GM19328 (cell line): ENCODE results near the gene MXRA7.

Experiments used
- ATAC-seq: cut with Tn5 transposase; IDR thresholded peaks from one replicate; pipeline ENCODE4 v1.9.1; 2021; ENCODE audit warnings: mild to moderate bottlenecking, moderate library complexity; ENCODE audit not compliant: unreplicated experiment

Gene MXRA7

DNA sequence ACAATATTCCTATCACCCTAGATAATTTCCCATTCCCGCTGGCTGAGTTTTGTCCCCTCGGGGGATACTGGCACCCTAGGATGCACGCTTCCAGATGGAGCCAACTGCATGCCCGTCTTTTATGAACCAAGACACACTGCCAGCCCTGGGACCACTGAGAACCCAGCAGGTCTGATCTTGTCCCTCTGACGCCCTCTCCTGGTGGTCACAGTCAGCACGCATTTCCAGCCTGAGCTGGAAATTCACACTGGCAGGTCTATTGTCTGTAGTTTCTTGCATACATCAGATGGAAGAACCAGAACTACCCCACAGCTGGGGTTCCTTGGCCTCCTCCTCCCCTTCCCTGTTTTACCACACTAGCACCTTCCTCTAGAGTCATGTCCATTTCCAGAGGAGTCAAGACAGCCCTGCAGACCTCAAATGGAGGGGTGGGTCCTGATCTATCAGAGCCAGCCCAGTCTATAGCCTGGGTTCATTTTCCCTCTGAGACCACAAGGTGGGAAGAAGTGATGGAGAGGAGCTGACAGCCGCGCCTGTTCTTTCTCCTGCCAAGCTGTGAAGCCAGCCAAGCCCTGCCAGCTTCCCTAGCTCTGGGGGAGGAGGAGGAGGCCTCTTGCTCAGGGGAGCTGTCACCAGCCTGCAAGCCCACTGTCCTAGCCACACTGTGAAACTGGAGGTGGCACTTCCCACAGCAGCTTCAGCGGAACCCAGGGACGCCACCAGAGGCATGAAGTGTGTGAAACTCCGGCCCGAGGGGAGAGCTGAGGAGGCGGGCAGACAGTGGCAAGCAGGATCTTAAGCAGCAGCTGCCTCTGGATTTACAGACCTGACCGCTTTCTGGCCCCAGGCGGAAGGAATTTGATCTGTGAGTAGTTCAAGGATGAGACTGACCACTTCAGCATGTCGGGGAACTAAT lies 29.3 kb downstream of the MXRA7 start:
- ATAC-seq: no peak

- no peak for ATAC-seq
Measured at GRCh38 chr17:76679239-76679638, 31.5 kb downstream of the MXRA7 start.

GRCh38 chr17:76678330-76678729 lies 32.4 kb downstream of the MXRA7 start:
- no peak for ATAC-seq

DNA sequence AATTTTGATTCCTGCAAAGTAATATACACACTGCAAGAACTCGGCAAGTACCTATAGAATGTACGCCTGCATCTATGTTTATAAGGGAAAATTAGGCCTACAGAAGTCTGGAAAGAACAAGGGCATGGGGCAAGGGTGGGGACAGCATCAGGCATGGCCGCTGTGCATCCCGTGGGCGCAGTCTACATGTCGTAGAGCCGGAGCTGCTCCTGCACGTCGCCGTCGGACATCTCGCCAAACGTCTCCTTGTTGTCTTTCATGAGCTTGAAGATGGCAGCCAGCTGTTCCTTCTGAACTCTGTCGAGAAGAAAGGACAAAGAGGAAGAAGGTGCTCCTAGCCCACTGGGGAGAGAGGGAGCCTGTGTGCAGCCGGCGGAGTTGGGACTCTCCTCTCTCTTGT lies 33.4 kb downstream of the MXRA7 start:
- ATAC-seq: no peak

GRCh38 chr17:76676629-76677028 lies 34.1 kb downstream of the MXRA7 start:
- ATAC-seq: no peak

DNA sequence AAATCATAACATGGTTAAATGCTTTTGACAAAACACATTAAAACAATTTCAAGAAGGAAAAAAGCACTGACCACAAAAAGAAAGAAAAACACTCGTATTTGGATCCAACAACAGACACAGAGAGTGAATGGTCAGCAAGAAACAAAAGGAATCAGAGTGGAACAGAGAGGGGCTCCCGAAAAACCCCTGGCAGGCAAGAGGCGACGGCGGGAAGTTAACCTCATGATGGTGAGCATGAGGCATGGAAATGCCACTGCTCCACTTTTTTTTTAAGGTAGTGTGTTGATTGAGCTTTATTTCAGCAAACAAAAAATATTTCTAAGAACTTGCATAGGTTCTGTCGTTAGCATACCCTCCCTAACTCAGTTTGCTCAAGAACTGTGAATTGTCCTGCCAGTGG lies 35.1 kb downstream of the MXRA7 start:
- ATAC-seq: no peak

- ATAC-seq: no peak
Measured at GRCh38 chr17:76674600-76674999, 36.2 kb downstream of the MXRA7 start.

GRCh38 chr17:76673729-76674128 lies 37.0 kb downstream of the MXRA7 start:
- ATAC-seq: no peak

GRCh38 chr17:76672892-76673291 lies 37.9 kb downstream of the MXRA7 start:
- no peak for ATAC-seq

DNA sequence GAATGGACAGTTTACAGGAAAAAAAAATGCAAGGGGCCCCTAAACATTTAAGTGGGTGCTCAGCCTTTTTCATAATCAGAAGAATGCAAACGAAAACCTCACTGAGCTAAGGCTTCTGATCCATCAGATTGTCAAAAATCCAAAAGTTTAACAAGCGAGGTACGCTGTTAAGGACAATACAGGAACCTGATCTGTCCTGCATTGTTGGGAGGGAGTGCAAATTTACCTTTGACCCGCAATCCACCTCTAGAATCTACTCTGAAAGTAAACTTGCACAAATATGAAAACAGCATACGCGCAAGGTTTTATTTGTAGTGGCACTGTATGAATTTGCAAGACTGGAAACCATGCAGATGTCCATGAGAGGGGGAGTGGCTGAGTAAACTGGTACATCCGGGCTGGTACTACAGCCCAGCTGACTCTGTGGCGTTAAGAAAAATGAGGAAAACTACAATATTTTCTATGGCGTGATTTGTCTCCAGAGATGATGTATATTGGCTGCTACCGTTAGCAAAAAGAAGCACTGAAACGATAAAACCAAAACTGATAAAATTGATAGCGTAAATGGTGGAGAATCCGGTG lies 38.4 kb downstream of the MXRA7 start:
- ATAC-seq: no peak

DNA sequence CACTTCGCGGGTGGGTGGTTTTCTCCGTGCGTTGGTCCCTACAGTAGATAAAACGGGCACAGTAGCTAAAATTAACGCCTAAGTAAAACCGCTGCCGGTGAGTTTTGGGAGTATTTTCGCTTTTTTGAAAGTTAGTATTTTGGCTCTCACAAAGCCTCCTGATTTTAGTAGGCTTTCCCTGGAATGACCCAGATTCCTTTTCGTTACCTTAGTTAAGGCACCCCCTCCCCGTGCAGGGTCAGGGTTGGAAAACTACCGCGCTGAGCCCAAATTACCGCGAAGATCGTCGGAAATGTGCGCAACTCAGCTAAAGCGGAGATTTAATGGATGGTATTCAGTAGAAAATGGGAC lies 38.9 kb downstream of the MXRA7 start:
- ATAC-seq: no peak

DNA sequence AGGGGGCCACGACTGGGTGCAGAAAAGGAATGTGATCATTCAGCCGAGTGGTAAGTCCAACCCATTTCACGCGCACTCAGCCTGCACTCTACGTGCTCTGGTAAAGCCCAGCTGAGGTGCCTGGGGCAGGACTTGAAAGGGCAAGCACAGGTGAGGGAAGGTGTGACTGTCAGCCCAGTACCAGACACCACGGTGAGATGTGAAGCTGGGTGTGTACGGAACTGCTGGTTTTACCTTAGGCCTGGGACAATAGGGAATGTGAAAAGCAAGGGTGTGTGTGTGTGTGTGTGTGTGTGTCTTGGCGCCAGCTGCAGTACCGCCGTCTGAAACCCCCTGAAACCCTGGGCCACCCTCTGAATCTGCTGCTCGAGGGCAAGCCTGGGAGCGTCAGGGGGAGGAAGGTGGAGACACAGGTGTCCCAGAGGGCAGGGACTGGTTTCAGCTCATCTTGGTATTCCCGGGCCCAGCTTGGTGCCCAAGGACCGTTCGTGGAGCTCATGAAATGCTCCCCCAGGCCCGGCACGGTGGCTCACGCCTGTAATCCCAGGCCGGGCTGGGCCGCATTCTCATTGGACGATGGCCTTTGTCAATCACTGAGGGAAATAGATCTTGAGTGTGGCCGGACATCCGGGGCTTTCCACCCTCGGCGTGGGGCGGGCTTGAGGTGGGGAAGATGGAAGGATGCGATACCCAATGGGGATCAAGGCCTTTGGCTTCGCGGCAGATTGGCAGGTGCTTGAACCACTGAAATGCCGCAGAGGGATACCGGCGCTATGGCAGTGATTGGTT lies 39.4 kb downstream of the MXRA7 start:
- peak; percentile 99 for ATAC-seq

DNA sequence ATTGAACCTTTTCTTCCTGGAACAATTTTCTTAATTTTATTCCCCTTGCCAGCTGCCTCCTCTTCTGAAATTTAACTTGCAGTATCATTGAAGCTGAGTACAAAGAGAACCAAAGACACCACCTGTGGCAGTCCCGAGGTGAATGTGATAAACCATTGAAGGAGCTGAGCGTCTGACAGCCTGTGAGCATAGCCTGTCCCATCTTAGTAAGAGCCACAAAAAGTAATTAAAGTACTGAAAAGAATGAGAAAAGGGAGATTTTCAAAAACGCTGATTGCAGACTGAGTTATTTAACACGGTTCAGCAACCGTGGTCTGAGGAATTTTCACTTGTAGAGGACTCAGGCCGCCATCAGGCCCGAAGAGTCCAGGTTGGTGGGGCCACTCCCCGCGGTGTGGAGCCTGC lies 40.0 kb downstream of the MXRA7 start:
- no peak for ATAC-seq

- ATAC-seq: no peak
Measured at GRCh38 chr17:76670020-76670717, 40.6 kb downstream of the MXRA7 start.

DNA sequence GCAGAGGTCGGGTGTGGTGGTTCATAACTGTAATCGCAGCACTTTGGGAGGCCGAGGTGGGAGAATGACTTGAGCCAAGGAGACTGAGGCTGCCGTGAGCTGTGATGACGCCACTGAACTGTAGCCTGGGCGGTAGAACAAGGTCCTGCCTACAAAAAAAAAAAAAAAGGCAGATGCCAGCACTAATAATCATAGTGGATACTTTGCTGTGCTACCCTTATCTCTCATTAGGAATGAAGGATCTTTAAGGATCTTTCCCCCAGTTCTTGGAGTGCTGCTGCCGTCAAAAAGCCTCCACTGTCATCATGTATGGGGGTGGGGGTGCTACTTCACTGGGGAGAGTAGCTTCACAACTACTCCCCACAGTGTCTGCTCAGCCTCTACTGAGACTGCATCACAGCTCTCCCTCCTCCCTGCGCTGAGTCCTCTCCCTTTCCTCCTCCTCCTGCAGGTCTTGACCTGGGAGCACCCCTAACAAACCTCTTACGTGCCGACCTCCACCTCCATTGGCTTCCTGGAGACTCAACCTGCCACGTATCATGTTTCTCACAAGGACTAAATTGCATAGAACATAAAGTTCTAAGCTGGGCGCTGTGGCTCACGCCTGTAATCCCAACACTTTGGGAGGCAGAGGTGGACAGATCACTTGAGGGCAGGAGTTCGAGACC lies 42.8 kb downstream of the MXRA7 start:
- ATAC-seq: no peak

DNA sequence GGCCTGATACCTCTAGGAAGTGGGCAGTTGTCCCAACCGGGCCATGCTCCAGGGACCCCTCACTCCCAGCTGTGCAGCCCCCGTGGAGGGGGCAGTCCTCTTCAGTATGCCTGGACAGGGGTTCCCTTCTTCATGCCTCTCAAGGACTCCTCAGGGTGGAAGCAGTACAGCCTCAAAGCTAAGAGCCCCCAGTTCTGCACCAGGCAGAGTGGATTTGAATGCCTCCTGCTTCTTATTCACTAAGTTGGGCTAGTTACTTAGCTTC lies 43.3 kb downstream of the MXRA7 start:
- ATAC-seq: no peak

- no peak for ATAC-seq
Measured at GRCh38 chr17:76660656-76661042, 50.1 kb downstream of the MXRA7 start.

- ATAC-seq: no peak
Measured at GRCh38 chr17:76659928-76660655, 50.7 kb downstream of the MXRA7 start.

DNA sequence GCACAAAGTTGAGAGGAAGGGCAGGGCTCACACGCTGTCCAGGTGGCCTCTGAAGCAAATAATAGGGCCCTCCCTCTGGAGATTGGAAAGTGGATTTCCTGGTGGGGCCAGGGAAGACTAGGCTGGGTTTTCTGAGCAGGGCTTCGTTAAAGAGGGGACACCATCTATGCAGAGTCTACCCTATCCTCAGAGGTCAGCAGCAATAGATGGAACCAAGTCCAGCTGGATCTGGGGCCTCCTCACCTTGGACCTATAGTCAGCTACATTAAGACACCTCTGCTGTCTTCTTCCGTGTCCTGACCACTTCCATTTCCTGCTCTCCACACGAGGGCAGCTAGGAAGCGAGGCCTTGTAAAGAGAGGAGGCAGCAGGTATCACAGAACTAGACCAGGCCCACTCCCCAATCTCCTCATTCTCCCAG lies 52.5 kb downstream of the MXRA7 start:
- ATAC-seq: no peak

GRCh38 chr17:76657505-76658241 lies 53.1 kb downstream of the MXRA7 start:
- ATAC-seq: no peak
